Immature natural killer cell (primary cell): ENCODE data around the gene SLX9. TPM values are rescaled to one million over a fixed set of nuclear protein-coding genes. Genes with fewer than 3 reads are reported as not detected.
A peak's percentile ranks its signal among the peaks of the same experiment; 100 is the strongest.

Experiments used
- DNase-seq, 3 donors: peaks; one replicate each; pipeline ENCODE4 v3.0.0; 2022; ENCODE audit warnings: mixed read lengths in 1 of 3
- H3K27ac Mint-ChIP-seq, 6 donors: one replicate each; pipeline ENCODE4 v1.8.0; 2020; ENCODE audit warnings: mixed read lengths in 6 of 6, mild to moderate bottlenecking in 5 of 6, inconsistent platforms in 4 of 6, moderate library complexity in 3 of 6
- H3K27me3 Mint-ChIP-seq, 3 donors: one replicate each; pipeline ENCODE4 v1.8.0; 2020 to 2021; ENCODE audit warnings: low read depth in 3 of 3, mild to moderate bottlenecking in 3 of 3, mixed read lengths in 3 of 3, moderate library complexity in 3 of 3, inconsistent platforms in 1 of 3
- H3K36me3 Mint-ChIP-seq, 3 donors: one replicate each; pipeline ENCODE4 v1.8.0; 2020; ENCODE audit warnings: mixed read lengths in 3 of 3, inconsistent platforms in 2 of 3, mild to moderate bottlenecking in 2 of 3
- H3K4me1 Mint-ChIP-seq, 2 donors: one replicate each; pipeline ENCODE4 v1.8.0; 2020; ENCODE audit warnings: inconsistent platforms in 2 of 2, mild to moderate bottlenecking in 2 of 2, mixed read lengths in 2 of 2, moderate library complexity in 1 of 2
- H3K4me3 Mint-ChIP-seq, 5 donors: one replicate each; pipeline ENCODE4 v1.8.0; 2020; ENCODE audit warnings: mild to moderate bottlenecking in 5 of 5, mixed read lengths in 5 of 5, inconsistent platforms in 3 of 5, moderate library complexity in 3 of 5
- H3K9me3 Mint-ChIP-seq, 6 donors: one replicate each; pipeline ENCODE4 v1.8.0; 2020; ENCODE audit warnings: mild to moderate bottlenecking in 6 of 6, mixed read lengths in 6 of 6, inconsistent platforms in 4 of 6, moderate library complexity in 3 of 6
- polyA plus RNA-seq, 3 donors: library from polyadenylated mRNA; unstranded; fragments of 300-500 nt; fragmentation: Illumina TruSeq; gene quantifications; one replicate each; pipeline ENCODE4 v1.2.3, GENCODE V29; 2021

Gene SLX9
- polyA plus RNA-seq, 3 donors from 2014 or later, result 7.1 to 12.4 (median 11.3) TPM

GRCh38 chr21:44913425-44914175, 26.2 kb upstream of the SLX9 start:
- Mint-ChIP-seq H3K4me3 (peak overlapping the region; percentile 85 to 100 (median 100)), H3K27me3 (peaks cover 8 to 29% (median 16%) of the 10 kb centered on the region in 3 donors), H3K9me3 (peaks cover 0 to 1% (median 0%) of the 10 kb centered on the region in 6 donors), H3K4me1 (peaks cover 84 to 91% of the 10 kb centered on the region in 2 donors), H3K36me3 (peaks cover 17 to 38% (median 18%) of the 10 kb centered on the region in 3 donors), H3K27ac (peak overlapping the region; percentile 91 to 98 (median 95))
- DNase-seq, result no peak

- DNase-seq, result peak; percentile 88 to 89 (median 88)
- Mint-ChIP-seq H3K27me3 (peaks cover 10 to 30% (median 19%) of the 10 kb centered on the region in 3 donors), H3K9me3 (peaks cover 0 to under 1% (median 0%) of the 10 kb centered on the region in 6 donors), H3K36me3 (peaks cover 15 to 33% (median 16%) of the 10 kb centered on the region in 3 donors), H3K27ac (peak overlapping the region; percentile 91 to 98 (median 95)), H3K4me1 (peaks cover 81 to 87% of the 10 kb centered on the region in 2 donors), H3K4me3 (peak overlapping the region; percentile 85 to 100 (median 100))
Measured at GRCh38 chr21:44914176-44914874, 25.5 kb upstream of the SLX9 start.

- Mint-ChIP-seq H3K9me3 (no peaks in the 10 kb centered on the region), H3K36me3 (peaks cover 12 to 33% (median 16%) of the 10 kb centered on the region in 3 donors), H3K4me3 (peak overlapping the region; percentile 85 to 100 (median 100)), H3K27me3 (peaks cover 10 to 29% (median 28%) of the 10 kb centered on the region in 3 donors), H3K4me1 (peaks cover 76 to 77% of the 10 kb centered on the region in 2 donors), H3K27ac (peak overlapping the region; percentile 91 to 98 (median 95))
- no peak for DNase-seq
Measured at GRCh38 chr21:44916965-44917364, 22.9 kb upstream of the SLX9 start.

- Mint-ChIP-seq H3K9me3 (no peaks in the 10 kb centered on the region), H3K4me1 (peaks cover 76 to 77% of the 10 kb centered on the region in 2 donors), H3K36me3 (peaks cover 12 to 33% (median 16%) of the 10 kb centered on the region in 3 donors), H3K4me3 (peak overlapping the region; percentile 85 to 100 (median 100)), H3K27me3 (peaks cover 10 to 28% (median 28%) of the 10 kb centered on the region in 3 donors), H3K27ac (peak overlapping the region; percentile 91 to 98 (median 95))
- DNase-seq, result no peak
Measured at GRCh38 chr21:44917446-44918106, 22.3 kb upstream of the SLX9 start.

- DNase-seq, result no peak
- peak overlapping the region; percentile 85 to 100 (median 100) for H3K4me3 Mint-ChIP-seq
- peaks cover 12 to 33% (median 16%) of the 10 kb centered on the region in 3 donors for H3K36me3 Mint-ChIP-seq
- H3K27ac Mint-ChIP-seq, result peak overlapping the region; percentile 93 to 98 (median 95)
- H3K4me1 Mint-ChIP-seq, result peaks cover 80 to 81% of the 10 kb centered on the region in 2 donors
- H3K27me3 Mint-ChIP-seq, result peaks cover 10 to 28% (median 28%) of the 10 kb centered on the region in 3 donors
- no peaks in the 10 kb centered on the region for H3K9me3 Mint-ChIP-seq
Measured at GRCh38 chr21:44918107-44918470, 21.7 kb upstream of the SLX9 start.

GRCh38 chr21:44918581-44919033, 21.2 kb upstream of the SLX9 start:
- peaks cover 10 to 28% (median 28%) of the 10 kb centered on the region in 3 donors for H3K27me3 Mint-ChIP-seq
- H3K4me1 Mint-ChIP-seq, result peaks cover 81 to 86% of the 10 kb centered on the region in 2 donors
- H3K4me3 Mint-ChIP-seq, result peak overlapping the region; percentile 85 to 100 (median 100)
- peaks cover 12 to 33% (median 16%) of the 10 kb centered on the region in 3 donors for H3K36me3 Mint-ChIP-seq
- DNase-seq, result no peak
- H3K27ac Mint-ChIP-seq, result peak overlapping the region; percentile 93 to 98 (median 95)
- no peaks in the 10 kb centered on the region for H3K9me3 Mint-ChIP-seq

- Mint-ChIP-seq H3K27ac (peak overlapping the region; percentile 94 to 98 (median 98)), H3K36me3 (peaks cover 11 to 32% (median 16%) of the 10 kb centered on the region in 3 donors), H3K4me1 (peaks cover 82 to 86% of the 10 kb centered on the region in 2 donors), H3K27me3 (peaks cover 7 to 24% (median 24%) of the 10 kb centered on the region in 3 donors), H3K9me3 (no peaks in the 10 kb centered on the region), H3K4me3 (peak overlapping the region; percentile 98 to 100 (median 100))
- DNase-seq, result peak; percentile 78 to 81 (median 79)
Measured at GRCh38 chr21:44919111-44919912, 20.5 kb upstream of the SLX9 start.

GRCh38 chr21:44919913-44920693, 19.7 kb upstream of the SLX9 start:
- Mint-ChIP-seq H3K4me1 (peaks cover 82 to 86% of the 10 kb centered on the region in 2 donors), H3K36me3 (peaks cover 8 to 29% (median 16%) of the 10 kb centered on the region in 3 donors), H3K27ac (peak overlapping the region; percentile 94 to 100 (median 98)), H3K27me3 (peaks cover 6 to 21% (median 20%) of the 10 kb centered on the region in 3 donors), H3K4me3 (peak overlapping the region; percentile 98 to 100 (median 100)), H3K9me3 (no peaks in the 10 kb centered on the region)
- peak in 1 of 3 donors; percentile 36 for DNase-seq

- H3K27me3 Mint-ChIP-seq, result peaks cover 11 to 27% (median 20%) of the 10 kb centered on the region in 3 donors
- H3K4me3 Mint-ChIP-seq, result peak within 1 kb of the TSS; percentile 98 to 100 (median 100)
- peaks cover 8 to 25% (median 13%) of the 10 kb centered on the region in 3 donors for H3K36me3 Mint-ChIP-seq
- DNase-seq, result peak; percentile 83 to 85 (median 84)
- peak within 1 kb of the TSS; percentile 94 to 100 (median 98) for H3K27ac Mint-ChIP-seq
- H3K4me1 Mint-ChIP-seq, result peaks cover 81 to 86% of the 10 kb centered on the region in 2 donors
- H3K9me3 Mint-ChIP-seq, result no peaks in the 10 kb centered on the region
Measured at GRCh38 chr21:44920694-44921604, 18.9 kb upstream of the SLX9 start, which contains the start of gene ITGB2. ITGB2 (minus strand) TSS chr21:44920899; CDS start chr21:44910782, 10,117 bp downstream.

GRCh38 chr21:44921928-44922327, 17.9 kb upstream of the SLX9 start:
- Mint-ChIP-seq H3K27me3 (peaks cover 11 to 30% (median 24%) of the 10 kb centered on the region in 3 donors), H3K36me3 (peaks cover 6 to 19% (median 10%) of the 10 kb centered on the region in 3 donors), H3K4me3 (peak overlapping the region; percentile 19 to 100 (median 51)), H3K27ac (peak overlapping the region; percentile 80 to 100 (median 96)), H3K9me3 (no peaks in the 10 kb centered on the region), H3K4me1 (peaks cover 81 to 86% of the 10 kb centered on the region in 2 donors)
- no peak for DNase-seq
